NCI-H2107 treated with DMSO at 0.1 percent for 48 hours (cell line): Measurements from ENCODE around the gene MRPS18A.

Experiments
- DNase-seq: peaks from one replicate; lab custom pipeline; 2025; ENCODE audit not compliant: unreplicated experiment; lab: John Stamatoyannopoulos, UW

Gene MRPS18A

DNA sequence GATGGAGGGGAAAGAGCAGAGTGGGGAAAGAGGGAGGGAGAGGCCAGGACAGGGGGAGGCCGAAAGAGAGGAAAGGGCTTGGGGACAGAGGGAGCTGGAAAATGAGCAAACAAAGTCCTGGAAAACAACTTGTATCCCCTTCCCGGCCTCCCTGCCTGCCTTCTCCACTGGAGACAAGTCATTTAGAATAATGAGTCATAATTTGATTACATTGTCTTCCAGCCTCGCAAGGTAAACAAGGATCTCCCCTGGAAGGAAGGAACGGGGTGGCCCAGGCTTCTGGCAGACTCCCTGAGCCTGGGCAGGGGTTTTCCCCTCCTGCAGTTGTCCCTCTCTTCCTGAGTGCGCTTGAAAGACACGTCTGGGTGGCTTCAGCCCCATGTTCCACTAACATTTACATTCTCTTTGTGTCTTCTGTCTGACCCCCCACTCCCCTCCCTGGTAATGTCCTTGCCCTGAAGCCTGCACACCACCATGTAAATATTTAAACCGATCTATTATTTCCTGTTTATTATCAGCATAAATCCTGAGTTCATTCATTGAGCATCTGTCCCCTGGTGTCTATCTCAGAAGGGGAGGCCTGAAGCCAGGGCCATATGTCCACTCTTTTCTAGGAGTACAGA, 12.1 kb upstream of the MRPS18A start:
- DNase-seq, result no peak

- DNase-seq, result peak; percentile 9
Measured at GRCh38 chr6:43698584-43699349, 11.2 kb upstream of the MRPS18A start.

DNA sequence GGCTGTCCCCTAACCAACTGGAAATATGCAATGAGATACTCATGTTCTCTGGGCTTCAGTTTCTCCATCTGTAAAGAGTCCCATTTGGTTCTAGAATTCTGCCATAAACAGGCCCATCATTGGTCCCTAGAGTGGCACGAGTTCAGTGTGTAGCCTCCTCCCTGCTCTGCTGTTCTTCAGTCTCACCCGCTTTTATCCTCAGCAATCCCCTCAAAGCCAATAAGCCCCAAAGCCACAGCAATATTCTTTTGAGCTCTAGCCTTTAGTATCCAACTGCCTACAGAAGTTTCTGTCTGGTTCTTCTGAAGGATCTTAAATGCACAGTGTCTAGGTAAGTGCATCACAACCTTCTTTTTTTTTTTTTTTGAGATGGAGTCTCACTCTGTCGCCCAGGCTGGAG, 9.8 kb upstream of the MRPS18A start:
- no peak for DNase-seq

- DNase-seq, result no peak
Measured at GRCh38 chr6:43695967-43696291, 8.3 kb upstream of the MRPS18A start.

DNA sequence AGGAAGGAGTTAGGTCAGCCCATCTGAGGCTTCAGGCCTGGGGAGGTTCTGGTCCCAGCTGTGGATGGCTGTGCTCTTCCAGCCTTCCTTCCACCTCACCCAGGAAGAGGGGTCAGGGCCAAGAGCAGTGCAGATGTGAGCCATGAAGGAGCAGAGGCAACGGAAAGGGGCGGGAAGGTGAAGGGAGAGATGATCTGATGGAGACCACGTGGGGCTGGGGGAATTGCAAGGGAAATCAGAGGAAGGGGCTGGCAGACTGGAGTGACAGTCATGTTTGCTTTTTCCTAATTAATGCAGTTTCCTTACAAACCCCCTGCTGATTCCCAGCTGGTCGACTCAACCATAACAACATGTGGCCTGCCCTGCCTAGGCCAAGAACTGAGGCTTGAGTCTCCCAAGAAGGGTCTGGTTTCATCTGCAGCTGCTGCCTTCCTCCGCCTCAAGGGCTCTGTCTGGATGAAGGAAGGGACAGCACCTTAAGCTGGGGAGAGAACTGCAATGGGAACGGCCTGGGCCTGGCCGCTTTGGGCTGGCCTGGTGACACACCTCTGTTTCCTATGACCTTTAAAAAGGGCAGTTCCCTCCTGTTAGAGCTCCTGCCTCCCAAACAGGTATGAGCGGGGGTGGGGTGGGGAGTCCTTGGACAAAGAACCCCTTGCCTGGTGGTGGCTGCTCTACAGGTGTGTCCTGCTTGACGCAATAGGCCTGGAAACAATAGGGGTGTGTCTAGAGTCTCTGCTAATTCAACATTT, 7.8 kb upstream of the MRPS18A start:
- DNase-seq, result peak; percentile 25

- no peak for DNase-seq
Measured at GRCh38 chr6:43689421-43689820, 1.8 kb upstream of the MRPS18A start.

DNA sequence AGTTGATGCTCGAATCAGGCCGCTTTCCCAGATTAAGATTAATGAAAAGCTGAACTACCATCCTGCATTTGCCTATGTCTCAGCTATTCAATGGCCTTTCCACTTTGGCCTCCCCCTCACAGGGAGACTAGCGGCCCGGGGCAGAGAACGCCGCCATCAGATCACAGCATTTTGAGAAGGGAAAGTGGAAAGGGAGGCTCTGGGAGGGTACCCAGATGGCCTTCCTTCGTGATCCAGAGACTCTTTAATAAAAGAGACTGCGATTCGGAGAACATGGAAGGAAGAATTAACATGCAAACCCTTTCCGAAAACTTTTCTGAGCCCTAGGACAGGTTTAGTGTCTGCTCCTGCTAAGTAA, 533 bp downstream of the MRPS18A start:
- DNase-seq, result no peak

DNA sequence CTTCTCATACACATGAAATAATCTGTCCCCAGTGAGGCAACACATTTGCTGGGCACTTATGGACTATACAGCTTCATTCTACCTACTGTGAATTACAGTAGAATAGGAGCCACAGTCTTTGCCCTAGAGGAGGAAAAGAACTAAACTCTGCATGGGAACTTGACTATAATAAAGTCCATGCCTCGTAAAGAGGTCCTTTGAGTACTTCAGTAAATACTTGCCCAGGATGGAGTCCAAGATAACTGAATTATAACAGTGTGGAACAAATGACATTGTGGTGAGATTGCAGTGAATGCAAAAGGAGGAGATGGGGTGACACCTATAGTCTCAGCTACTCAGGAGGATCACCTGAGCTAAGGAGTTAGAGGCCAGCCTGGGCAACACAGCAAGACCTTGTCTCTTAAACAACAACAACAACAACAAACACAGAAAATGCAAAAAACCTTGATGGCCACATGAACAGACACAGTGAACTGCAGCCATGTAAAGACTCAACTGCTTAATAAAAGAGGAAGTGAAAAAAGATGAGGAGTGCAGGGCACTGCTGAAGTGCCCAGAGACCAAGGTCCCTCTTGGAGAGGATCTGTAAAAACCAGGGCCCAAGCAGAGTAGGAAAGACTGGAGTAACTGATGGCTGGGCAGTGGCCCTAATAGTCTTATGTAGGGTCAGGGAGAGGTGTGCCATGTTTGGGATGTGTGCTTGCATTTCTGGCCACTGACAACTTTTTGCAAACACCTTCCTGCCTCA, 3.7 kb downstream of the MRPS18A start:
- DNase-seq, result no peak

DNA sequence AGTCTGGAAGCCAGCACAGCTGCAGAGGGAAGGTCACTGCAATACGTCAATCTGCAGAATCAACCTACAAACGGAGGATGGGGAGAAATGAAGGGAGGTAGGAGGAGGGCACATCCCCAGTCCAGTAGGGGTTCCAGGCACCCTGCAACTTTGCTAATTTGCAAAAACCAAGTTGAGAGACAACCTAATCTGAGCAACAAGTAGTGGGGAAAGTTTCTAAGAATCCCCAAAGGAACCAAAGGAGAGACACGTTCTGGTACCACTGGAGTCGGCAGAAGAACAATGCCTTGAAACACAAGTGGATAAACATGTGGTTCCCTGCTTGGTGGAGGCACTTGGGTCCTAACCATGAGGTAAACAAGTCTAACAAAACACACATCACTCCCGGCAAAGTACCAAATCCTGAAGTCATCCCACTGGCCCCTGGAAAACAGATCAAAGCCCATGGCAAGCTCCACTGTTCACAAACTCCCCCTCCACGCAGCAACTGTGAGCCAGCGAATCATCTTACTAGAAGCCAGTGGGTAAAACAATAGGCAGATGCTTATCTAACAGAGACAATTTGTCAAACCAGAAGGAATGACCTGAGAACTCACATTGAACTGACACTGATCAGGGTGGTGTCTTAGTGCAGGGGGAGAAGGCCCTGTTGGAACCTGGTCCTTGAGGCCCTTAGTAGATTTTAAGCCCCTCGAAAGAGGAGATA, 4.7 kb downstream of the MRPS18A start:
- DNase-seq, result no peak

GRCh38 chr6:43681303-43681702, 6.3 kb downstream of the MRPS18A start:
- DNase-seq, result no peak

GRCh38 chr6:43680308-43681200, 7.0 kb downstream of the MRPS18A start:
- DNase-seq, result no peak

GRCh38 chr6:43679057-43679456, 8.5 kb downstream of the MRPS18A start:
- no peak for DNase-seq

GRCh38 chr6:43678341-43678740, 9.2 kb downstream of the MRPS18A start:
- no peak for DNase-seq

DNA sequence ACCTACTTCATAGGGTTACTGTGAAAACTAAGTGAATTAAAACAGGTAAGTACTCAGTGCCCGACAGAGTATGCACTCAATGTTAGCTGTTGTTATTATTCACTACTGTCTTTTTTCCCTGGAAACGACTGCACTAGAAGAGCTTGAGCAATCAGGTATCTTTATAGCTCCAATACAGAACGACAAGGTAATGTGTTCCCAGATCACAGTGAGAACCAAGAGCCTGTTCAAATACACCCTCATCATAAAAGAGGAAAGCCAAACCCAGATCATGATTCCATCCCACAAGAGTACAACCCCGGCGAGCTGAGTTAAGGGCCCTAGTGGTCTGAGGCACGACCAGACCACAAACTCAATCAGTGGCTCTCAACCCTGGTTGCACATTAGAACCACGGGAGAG, 9.8 kb downstream of the MRPS18A start:
- no peak for DNase-seq

DNA sequence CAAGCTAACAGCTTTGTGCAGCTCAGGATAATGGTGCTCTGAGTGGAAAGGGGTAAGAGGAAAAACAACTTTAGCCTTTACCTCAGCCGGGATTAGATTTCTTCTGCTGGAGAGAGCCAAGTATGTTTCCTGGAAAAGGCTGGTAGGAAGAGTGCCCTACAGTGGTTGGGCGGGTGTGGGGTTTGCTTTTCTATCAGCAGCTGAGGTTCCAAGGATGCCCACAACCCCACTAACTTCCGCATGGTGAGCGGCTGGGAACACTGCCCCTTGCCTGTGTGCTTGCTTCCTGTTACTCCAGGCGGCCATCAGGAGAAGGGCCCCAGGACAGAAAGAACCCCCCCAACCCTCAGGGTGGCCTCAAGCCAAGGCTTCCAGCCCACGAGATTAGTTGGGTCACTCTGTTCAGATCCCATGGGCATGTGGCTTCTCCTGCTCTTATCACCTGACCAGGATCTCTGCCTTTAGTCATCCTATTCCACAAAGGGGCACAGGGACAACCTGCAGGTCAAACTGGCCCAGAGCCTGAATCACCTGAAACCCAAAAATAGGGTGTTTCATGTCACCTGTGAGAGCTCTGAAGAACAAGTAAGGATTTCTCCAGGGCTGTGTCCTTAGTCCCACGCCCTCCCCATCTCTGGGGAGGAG, 10.5 kb downstream of the MRPS18A start:
- no peak for DNase-seq

- no peak for DNase-seq
Measured at GRCh38 chr6:43674921-43675320, 12.7 kb downstream of the MRPS18A start.

DNA sequence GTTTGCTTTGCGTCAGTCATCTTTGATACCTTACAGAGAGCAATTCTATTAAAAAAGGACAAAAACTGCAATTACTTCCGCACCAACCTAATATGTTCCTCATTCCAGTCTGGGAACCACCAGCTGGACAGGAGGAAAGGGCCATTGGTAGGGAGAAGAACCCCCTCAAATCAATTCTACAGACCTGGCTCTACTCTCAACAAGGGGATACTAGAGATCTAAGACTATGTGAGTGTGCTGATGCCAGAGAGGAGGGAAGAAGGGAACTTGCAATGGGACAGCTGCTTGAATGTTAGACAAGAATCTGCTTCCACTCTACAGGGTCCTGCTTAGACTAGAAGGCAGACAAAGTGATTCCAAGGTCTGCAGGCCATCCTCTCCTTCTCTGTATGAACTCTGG, 13.3 kb downstream of the MRPS18A start:
- no peak for DNase-seq

GRCh38 chr6:43673444-43674084, 14.0 kb downstream of the MRPS18A start:
- DNase-seq, result no peak
